DMS153 (cell line): ENCODE results near the gene RAVER2.

ENCODE experiments used
- DNase-seq: peaks from one replicate; lab custom pipeline; 2025; lab: John Stamatoyannopoulos, UW

Gene RAVER2

GRCh38 chr1:64846573-64847430 is 101.9 kb downstream of the RAVER2 start:
- DNase-seq = no peak

GRCh38 chr1:64847666-64848065 is 102.8 kb downstream of the RAVER2 start:
- no peak for DNase-seq

- DNase-seq = no peak
These were observed 103.3 kb downstream of the RAVER2 start for GRCh38 chr1:64848136-64848535.

- DNase-seq = no peak
These were observed 103.9 kb downstream of the RAVER2 start for GRCh38 chr1:64848803-64849202.

GRCh38 chr1:64849942-64850341 is 105.1 kb downstream of the RAVER2 start:
- no peak for DNase-seq

GRCh38 chr1:64850846-64851245 is 106.0 kb downstream of the RAVER2 start:
- no peak for DNase-seq

GRCh38 chr1:64851664-64852063 is 106.8 kb downstream of the RAVER2 start:
- no peak for DNase-seq

- no peak for DNase-seq
These were observed 109.8 kb downstream of the RAVER2 start for GRCh38 chr1:64854674-64855073.

- no peak for DNase-seq
These were observed 110.7 kb downstream of the RAVER2 start for GRCh38 chr1:64855557-64855956.

- no peak for DNase-seq
These were observed 111.7 kb downstream of the RAVER2 start for GRCh38 chr1:64856553-64856952.

GRCh38 chr1:64857347-64857746 is 112.5 kb downstream of the RAVER2 start:
- no peak for DNase-seq

- DNase-seq = no peak
These were observed 116.7 kb downstream of the RAVER2 start for GRCh38 chr1:64861611-64862010.

- peak; percentile 63 for DNase-seq
These were observed 119.4 kb downstream of the RAVER2 start for GRCh38 chr1:64864018-64864940.

- DNase-seq = no peak
These were observed 120.4 kb downstream of the RAVER2 start for GRCh38 chr1:64865105-64865757.

GRCh38 chr1:64866689-64867088 is 121.8 kb downstream of the RAVER2 start:
- no peak for DNase-seq

GRCh38 chr1:64867266-64867665 is 122.4 kb downstream of the RAVER2 start:
- no peak for DNase-seq

GRCh38 chr1:64871256-64871655 is 126.4 kb downstream of the RAVER2 start:
- DNase-seq = no peak

GRCh38 chr1:64872067-64872466 is 127.2 kb downstream of the RAVER2 start:
- no peak for DNase-seq

GRCh38 chr1:64873576-64873975 is 128.7 kb downstream of the RAVER2 start:
- no peak for DNase-seq

- DNase-seq = no peak
These were observed 129.8 kb downstream of the RAVER2 start for GRCh38 chr1:64874666-64875065.

GRCh38 chr1:64875101-64875500 is 130.2 kb downstream of the RAVER2 start:
- DNase-seq = no peak

GRCh38 chr1:64875606-64876005 is 130.7 kb downstream of the RAVER2 start:
- no peak for DNase-seq
